HEK293T (cell line): ENCODE data around the gene NCKAP5L.

Experiments used
- FOXA1 ChIP-seq: fragments of 450-650 bp; IDR thresholded peaks from 2 replicates; pipeline ENCODE4 v1.6.1; 2016; ENCODE audit warnings: mild to moderate bottlenecking
- ZNF384 ChIP-seq: fragments of 450-650 bp; IDR thresholded peaks from 2 replicates; pipeline ENCODE4 v1.6.1; 2016

- TF ChIP-seq FOXA1 (no peak), ZNF384 (no peak)
Measured at GRCh38 chr12:49750996-49751393, 77.2 kb downstream of the NCKAP5L start.
